Measurements from ENCODE around the gene SNX5. TPM values are rescaled to one million over a fixed set of nuclear protein-coding genes. Genes with fewer than 3 reads are reported as not detected.
A peak's percentile ranks its signal among the peaks of the same experiment; 100 is the strongest.

SNX5 gene
- total and polyA plus RNA-seq, 10 of the 15 experiments (the other 5 are each of a cell fraction or from before 2014, with no cell fraction given), result 92.9 to 316 (median 245) TPM

GRCh38 chr20:17995967-17996819, 27.6 kb upstream of the SNX5 start (continued):
- TF ChIP-seq NR2F1 (conservative IDR thresholded peaks at IDR 0.05) (no peak), BHLHE40 (IDR thresholded peaks at IDR 0.05; ENCODE audit: borderline replicate concordance in 1 of 2, low read depth in 2 of 2, low read length in 1 of 2) (0 out of 4 replicates have a peak, but pooled peaks of 1 of the 2 experiments have one; percentile 18), SRF (IDR thresholded peaks at IDR 0.05; ENCODE audit: low read depth in 2 of 2, low read length in 2 of 2) (peak in 1 of 2 experiments; percentile 46; a peak in 1 of 4 replicates), KAT2A (conservative IDR thresholded peaks at IDR 0.05; ENCODE audit: control insufficient read depth, low read depth, low read length) (no peak), SIX5 (IDR thresholded peaks at IDR 0.05; ENCODE audit: low read depth, low read length, severe bottlenecking) (no peak), TARDBP (IDR thresholded peaks at IDR 0.05; ENCODE audit: borderline replicate concordance) (0 out of 2 replicates have a peak, but pooled peaks have one; percentile 25), CUX1 (IDR thresholded peaks at IDR 0.05; ENCODE audit: insufficient replicate concordance, low read depth, low read length) (no peak), ZZZ3 (IDR thresholded peaks at IDR 0.05; ENCODE audit: control insufficient read depth, insufficient read length, low read depth) (no peak), CTCF (IDR thresholded peaks at IDR 0.05 in 2 of 3, conservative IDR thresholded peaks at IDR 0.05 in 1 of 3; ENCODE audit: control insufficient read depth in 2 of 3, extremely low read depth in 1 of 3, insufficient read depth in 1 of 3, low read depth in 3 of 3, low read length in 3 of 3) (peak; percentile 97 to 99 (median 98)), RAD21 (IDR thresholded peaks at IDR 0.05; ENCODE audit: insufficient read depth, low read depth, low read length) (peak; percentile 99), PRDM15 (CRISPR knock-in tag; IDR thresholded peaks at IDR 0.05) (no peak), SMARCA5 (IDR thresholded peaks at IDR 0.05) (0 out of 2 replicates have a peak, but pooled peaks have one; percentile 21), EED (IDR thresholded peaks at IDR 0.05; ENCODE audit: low read depth) (no peak), IKZF1 (conservative IDR thresholded peaks at IDR 0.05) (no peak), ZNF384 (IDR thresholded peaks at IDR 0.05; ENCODE audit: borderline replicate concordance, low read depth, low read length) (peak; percentile 89)
